Transverse colon (tissue), 4 donors: ENCODE data around the gene MFNG.

Experiments used
- CTCF ChIP-seq, 5 experiments: fragments of 200-600 bp in 3 of 5; fragments of 450-650 bp in 2 of 5; sonication (generic) in 3 of 5; IDR thresholded peaks; 1 replicate in 2 of 5; 2 replicates in 3 of 5; pipeline ENCODE4 v1.5.1; 2016 to 2017; ENCODE audit warnings: antibody characterized with exemption in 5 of 5, inconsistent platforms in 3 of 5, mild to moderate bottlenecking in 2 of 5, moderate library complexity in 1 of 5
- POLR2A ChIP-seq: fragments of 450-650 bp; IDR thresholded peaks from one replicate; pipeline ENCODE4 v1.6.1; 2016; ENCODE audit warnings: antibody characterized with exemption, mild to moderate bottlenecking, moderate library complexity
- POLR2AphosphoS5 ChIP-seq, 3 donors: sonication (generic); formaldehyde crosslinking; IDR thresholded peaks; one replicate each; pipeline ENCODE4 v1.6.1; 2016; ENCODE audit warnings: antibody characterized with exemption in 3 of 3

GRCh38 chr22:37516456-37516855 lies 30.3 kb upstream of the MFNG start:
- TF ChIP-seq POLR2AphosphoS5 (IDR thresholded peaks at IDR 0.05): no peak
- no peak for TF ChIP-seq POLR2A
- TF ChIP-seq CTCF (IDR thresholded peaks at IDR 0.05): no peak
